ENCODE measurements around the gene AQP3. TPM values are rescaled to one million over a fixed set of nuclear protein-coding genes. Genes with fewer than 3 reads are reported as not detected.
"Not testable (repeated sequence)": the region's sequence is repeated elsewhere in the genome, so short reads cannot be mapped to it uniquely, and the experiment has no call there.

Gene AQP3
- polyA plus RNA-seq, 6 donors from 2014 or later, result 0.18 to 1.9 (median 0.94) TPM

DNA sequence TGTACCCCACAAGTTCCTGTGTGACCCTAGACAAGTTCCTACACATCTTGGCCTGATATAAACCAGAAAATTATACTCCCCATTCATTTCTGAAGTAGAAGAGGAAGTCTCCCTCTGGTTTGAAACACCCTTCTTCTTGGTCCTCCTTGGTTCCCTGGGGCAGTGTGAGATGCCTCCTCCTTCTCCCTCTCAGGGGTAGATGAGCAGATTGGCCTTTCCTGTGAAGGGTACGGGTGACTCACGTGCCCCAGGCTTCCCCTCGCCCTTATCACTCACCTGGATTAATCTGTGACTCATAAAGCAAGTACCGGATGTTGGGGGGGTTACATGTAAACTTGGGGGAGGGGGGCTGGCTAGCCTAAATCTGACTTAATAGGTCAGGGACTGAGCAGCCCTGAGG lies 11.1 kb upstream of the AQP3 start:
- H3K4me1 Mint-ChIP-seq, result peaks cover 0 to 7% (median 0%) of the 10 kb centered on the region in 3 donors
- no peak for DNase-seq
- H3K27me3 Mint-ChIP-seq, result no peaks in the 10 kb centered on the region
- H3K4me3 Mint-ChIP-seq, result no peak overlapping the region
- H3K27ac Mint-ChIP-seq, result no peak overlapping the region
- no peaks in the 10 kb centered on the region for H3K36me3 Mint-ChIP-seq
- H3K9me3 Mint-ChIP-seq, result no peaks in the 10 kb centered on the region
- no peak for ATAC-seq (ENCODE audit: low read depth in 2 of 2)

DNA sequence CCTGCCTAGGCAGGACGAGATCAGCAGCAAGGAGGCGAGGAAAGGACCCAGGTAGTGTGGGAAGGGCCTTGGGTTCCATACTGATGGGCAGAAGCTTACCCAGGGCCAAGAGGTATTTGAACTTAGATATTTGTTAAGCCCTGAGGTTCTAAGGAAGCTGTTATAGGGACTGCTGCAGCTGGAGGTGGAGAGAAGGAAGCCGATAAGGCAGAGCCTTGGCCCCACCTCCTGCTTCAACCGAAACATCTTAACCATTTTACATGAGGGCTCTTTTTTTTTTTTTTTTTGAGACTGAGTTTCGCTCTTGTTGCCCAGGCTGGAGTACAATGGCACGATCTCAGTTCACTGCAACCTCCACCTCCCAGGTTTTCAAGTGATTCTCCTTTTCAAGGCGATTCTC lies 8.6 kb upstream of the AQP3 start:
- no peak overlapping the region for H3K4me3 Mint-ChIP-seq
- H3K9me3 Mint-ChIP-seq, result no peaks in the 10 kb centered on the region
- no peak for DNase-seq
- no peak overlapping the region for H3K27ac Mint-ChIP-seq
- H3K36me3 Mint-ChIP-seq, result no peaks in the 10 kb centered on the region
- H3K27me3 Mint-ChIP-seq, result no peaks in the 10 kb centered on the region
- no peak for ATAC-seq (ENCODE audit: low read depth in 2 of 2)
- H3K4me1 Mint-ChIP-seq, result peaks cover 0 to 7% (median 3%) of the 10 kb centered on the region in 3 donors

DNA sequence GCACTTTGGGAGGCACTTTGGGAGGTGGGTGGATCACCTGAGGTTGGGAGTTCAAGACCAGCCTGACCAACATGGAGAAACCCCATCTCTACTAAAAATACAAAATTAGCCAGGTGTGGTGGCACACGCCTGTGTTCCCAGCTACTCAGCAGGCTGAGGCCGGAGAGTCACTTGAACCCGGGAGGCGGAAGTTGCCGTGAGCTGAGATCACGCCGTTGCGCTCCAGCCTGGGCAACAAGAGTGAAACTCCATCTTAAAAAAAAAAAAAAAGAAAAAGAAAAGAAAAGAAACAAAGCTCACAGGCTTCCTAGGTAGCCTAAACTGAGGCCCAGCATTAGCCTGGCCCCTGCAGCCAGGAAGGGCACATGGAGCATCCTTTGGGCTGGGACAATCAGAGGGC lies 8.1 kb upstream of the AQP3 start:
- peak overlapping the region in 1 of 6 donors; percentile 70 for H3K27ac Mint-ChIP-seq
- DNase-seq; ATAC-seq (ENCODE audit: low read depth in 2 of 2); H3K27me3 Mint-ChIP-seq; H3K36me3 Mint-ChIP-seq; H3K4me3 Mint-ChIP-seq; H3K4me1 Mint-ChIP-seq; H3K9me3 Mint-ChIP-seq: not testable (repeated sequence)

DNA sequence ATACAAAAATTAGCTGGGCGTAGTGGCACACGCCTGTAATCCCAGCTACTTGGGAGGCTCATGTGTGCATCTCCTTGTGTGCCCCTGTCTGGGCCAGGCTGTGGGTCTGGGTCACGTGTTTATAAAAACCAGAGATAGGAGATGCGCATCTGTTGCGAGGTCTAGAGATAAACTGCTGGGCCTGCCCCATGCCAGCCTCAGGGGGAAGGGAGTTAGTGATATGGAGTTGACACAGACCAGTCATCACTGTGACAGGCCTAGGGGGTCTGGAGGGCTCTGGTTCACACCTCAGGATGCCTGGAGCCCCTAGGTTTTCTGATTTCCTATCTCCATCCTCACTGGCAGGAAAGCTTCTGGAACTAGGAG lies 7.3 kb upstream of the AQP3 start:
- not testable (repeated sequence) for H3K4me1 Mint-ChIP-seq; DNase-seq; H3K9me3 Mint-ChIP-seq; H3K27ac Mint-ChIP-seq; H3K36me3 Mint-ChIP-seq; H3K27me3 Mint-ChIP-seq; ATAC-seq (ENCODE audit: low read depth in 2 of 2); H3K4me3 Mint-ChIP-seq

DNA sequence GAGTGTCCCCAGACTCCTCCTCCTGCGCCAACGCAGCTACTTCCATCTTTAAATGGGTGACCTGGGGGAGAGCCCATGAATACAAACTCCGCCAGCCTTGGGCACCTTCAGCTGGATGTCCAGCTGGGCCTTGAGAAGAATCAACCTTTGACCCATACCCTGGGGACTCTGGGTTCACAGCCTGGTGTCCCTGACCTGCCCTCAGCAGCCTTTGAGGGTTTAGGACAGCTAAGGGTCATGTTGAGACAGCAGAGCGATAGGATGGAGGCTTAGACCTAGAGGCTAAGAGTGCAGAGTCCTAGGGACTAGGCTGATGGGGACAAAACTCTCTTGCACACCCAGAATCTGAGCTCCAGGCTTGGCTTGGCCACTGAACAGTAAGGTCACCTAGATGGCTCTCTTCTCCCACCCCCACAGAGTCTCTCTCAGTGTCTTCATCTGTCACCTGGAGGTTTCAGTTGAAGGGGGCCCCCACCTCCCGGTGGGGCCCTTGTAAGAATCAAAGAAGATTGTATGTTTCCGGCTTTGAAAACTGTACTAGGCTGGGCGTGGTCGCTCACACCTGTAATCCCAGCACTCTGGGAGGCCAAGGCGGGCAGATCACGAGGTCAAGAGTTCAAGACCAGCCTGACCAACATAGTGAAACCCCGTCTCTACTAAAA lies 6.7 kb upstream of the AQP3 start:
- Mint-ChIP-seq H3K4me3 (no peak overlapping the region), H3K27ac (no peak overlapping the region)

DNA sequence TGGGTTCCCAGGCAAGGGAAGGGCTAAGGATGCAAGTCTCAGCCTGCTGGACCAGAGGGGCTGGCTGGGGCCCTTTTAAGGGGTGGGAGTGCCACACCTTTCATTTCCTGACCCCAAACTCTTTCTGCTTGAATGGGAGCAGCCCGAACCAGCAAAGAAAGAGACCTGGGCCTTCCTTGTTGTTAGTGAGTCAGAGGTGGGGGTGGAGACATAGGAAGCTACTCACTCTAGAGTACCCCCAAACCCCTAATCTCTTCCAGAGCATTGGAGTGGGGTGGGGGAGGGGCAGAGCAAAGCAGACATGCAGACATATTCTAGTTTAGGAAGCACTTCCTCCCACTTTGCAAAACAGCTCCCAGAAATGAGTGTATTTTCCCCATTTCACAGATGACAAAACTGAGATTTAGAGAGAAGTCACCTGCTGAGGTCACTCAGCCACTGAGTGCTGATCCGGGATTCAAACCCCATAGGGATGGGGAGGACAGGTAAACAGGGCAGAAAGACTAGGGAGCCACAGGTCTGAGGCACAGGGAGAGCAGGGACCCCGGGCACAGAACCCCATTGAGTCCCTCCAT lies 6.0 kb upstream of the AQP3 start:
- ATAC-seq (ENCODE audit: low read depth in 2 of 2) (no peak), DNase-seq (no peak)
- H3K27ac Mint-ChIP-seq, result no peak overlapping the region

More for the DNA sequence above, 6.7 kb upstream of the AQP3 start:
- Mint-ChIP-seq H3K4me1 (peaks cover 0 to 7% (median 3%) of the 10 kb centered on the region in 3 donors), H3K27me3 (peaks cover 0 to 6% (median 0%) of the 10 kb centered on the region in 3 donors), H3K36me3 (no peaks in the 10 kb centered on the region), H3K9me3 (no peaks in the 10 kb centered on the region)
- ATAC-seq (ENCODE audit: low read depth in 2 of 2) (no peak), DNase-seq (no peak)

DNA sequence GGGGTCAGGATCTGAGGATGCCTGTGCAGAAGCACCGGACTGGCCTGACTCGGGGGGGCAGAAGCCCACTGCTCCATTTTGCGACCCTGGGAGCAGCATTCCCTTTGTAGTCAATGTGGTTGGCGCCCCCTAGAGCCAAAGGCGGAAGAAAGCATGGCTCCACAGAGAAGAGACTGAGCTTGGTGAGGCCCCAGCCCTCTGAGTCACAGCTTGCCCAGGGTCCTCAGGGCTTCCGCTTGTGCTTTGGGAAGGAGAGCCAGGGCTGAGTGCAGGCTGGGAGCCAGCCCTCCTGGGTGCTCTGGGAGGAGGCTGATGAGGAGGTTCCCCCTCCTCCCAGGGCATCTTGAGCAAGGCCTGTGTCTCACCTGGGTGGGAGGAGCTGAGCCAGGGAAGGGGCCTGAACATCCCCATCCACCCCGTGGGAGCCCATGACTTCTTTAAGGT lies 5.5 kb upstream of the AQP3 start:
- Mint-ChIP-seq H3K27me3 (peaks cover 0 to 14% (median 4%) of the 10 kb centered on the region in 3 donors), H3K36me3 (no peaks in the 10 kb centered on the region), H3K4me1 (peaks cover 2 to 4% (median 3%) of the 10 kb centered on the region in 3 donors), H3K9me3 (no peaks in the 10 kb centered on the region), H3K27ac (peak overlapping the region in 1 of 6 donors; percentile 25), H3K4me3 (no peak overlapping the region)
- no peak for ATAC-seq (ENCODE audit: low read depth in 2 of 2)
- DNase-seq, result no peak

More for the DNA sequence above, 6.0 kb upstream of the AQP3 start:
- H3K4me3 Mint-ChIP-seq, result no peak overlapping the region
- H3K4me1 Mint-ChIP-seq, result peaks cover 0 to 3% (median 3%) of the 10 kb centered on the region in 3 donors
- H3K27me3 Mint-ChIP-seq, result peaks cover 0 to 8% (median under 1%) of the 10 kb centered on the region in 3 donors
- no peaks in the 10 kb centered on the region for H3K36me3 Mint-ChIP-seq
- no peaks in the 10 kb centered on the region for H3K9me3 Mint-ChIP-seq

DNA sequence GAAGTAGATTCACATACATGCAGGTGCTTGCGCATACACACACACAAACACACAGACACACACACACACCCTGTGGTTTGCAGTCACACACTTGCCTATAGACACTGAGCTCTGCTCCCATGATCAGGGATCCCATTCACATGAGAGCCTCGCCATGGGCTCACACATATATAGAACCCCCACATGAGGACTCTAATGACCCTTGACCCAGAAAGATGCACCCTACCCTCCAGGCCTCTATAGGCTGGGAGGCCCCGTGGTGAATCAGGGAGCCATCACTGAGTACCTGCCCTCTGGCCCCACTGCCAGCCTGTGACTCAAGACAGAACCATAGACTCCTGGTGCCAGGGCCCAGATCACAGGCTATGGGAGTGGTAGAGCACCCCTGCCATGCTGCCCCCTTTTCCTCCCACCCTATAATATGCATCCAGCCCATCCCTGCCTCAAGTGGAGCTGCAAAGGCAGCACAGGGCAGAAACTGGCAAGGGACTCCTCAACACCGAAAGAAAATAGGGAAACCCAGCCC lies 3.3 kb upstream of the AQP3 start:
- DNase-seq, result no peak
- Mint-ChIP-seq H3K9me3 (no peaks in the 10 kb centered on the region), H3K4me3 (no peak overlapping the region), H3K36me3 (no peaks in the 10 kb centered on the region), H3K27me3 (peaks cover 5 to 28% (median 8%) of the 10 kb centered on the region in 3 donors), H3K4me1 (peaks cover 17 to 20% (median 18%) of the 10 kb centered on the region in 3 donors), H3K27ac (no peak overlapping the region)
- no peak for ATAC-seq (ENCODE audit: low read depth in 2 of 2)

DNA sequence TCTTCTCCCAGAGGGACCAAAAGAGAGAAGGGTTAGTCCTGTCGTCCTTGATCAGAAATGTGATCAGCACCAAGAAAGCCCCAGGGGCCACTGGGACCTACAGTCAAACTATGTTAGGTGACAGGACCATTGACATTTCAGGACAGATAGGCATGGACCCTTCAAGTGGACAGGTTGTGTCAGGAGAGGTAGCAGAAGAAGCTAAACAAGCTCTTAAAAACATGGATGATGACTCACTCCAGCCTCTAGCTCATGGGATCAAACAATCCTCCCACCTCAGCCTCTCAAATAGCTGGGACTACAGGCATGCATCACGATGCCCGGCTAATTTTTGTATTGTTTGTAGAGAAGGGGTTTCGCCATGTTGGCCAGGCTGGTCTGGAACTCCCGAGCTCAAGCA lies 2.3 kb upstream of the AQP3 start:
- no peak for ATAC-seq (ENCODE audit: low read depth in 2 of 2)
- Mint-ChIP-seq H3K27ac (no peak overlapping the region), H3K27me3 (peaks cover 5 to 34% (median 13%) of the 10 kb centered on the region in 3 donors), H3K9me3 (no peaks in the 10 kb centered on the region), H3K4me3 (no peak overlapping the region), H3K4me1 (peaks cover 17 to 20% (median 18%) of the 10 kb centered on the region in 3 donors), H3K36me3 (no peaks in the 10 kb centered on the region)
- DNase-seq, result no peak

DNA sequence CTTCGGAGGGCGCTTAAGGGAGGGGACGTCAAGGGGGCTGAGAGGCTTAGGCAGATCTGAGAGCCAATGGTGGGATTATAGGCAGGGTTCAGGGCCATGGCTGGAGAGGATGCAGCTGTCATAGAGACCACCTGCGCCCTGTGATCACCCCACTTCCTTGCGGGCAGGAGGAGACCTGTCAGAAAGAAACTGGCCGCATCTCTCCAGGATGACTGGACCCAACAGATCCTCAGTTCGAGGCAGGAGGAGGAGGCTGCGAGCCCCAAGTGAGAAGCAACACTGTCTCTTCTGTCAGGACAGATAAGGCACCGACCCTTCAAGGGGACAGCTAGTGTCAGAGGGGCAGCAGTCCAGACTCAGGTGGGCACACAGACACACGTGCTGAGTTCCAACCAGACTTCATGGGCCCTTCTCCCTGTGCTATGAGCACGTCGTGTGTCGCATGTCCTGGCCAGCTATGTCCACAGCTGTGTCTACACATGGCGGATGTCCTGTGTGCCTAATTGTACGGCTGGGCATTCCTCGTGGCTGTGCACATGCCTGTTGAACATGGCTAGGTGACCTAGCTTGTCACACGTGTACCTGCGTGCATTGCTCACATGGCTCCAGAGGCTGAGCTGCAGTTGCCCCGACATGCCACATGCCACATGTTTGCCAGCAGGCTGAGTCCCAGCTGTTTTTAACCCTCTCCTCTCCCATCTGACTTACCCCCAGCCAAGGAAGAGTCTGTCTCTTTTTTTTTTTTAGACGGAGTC lies 583 bp upstream of the AQP3 start:
- Mint-ChIP-seq H3K4me1 (peaks cover 17 to 20% (median 18%) of the 10 kb centered on the region in 3 donors), H3K4me3 (peak overlapping the region; percentile 31 to 90 (median 78)), H3K9me3 (no peaks in the 10 kb centered on the region), H3K27me3 (peaks cover 5 to 34% (median 13%) of the 10 kb centered on the region in 3 donors), H3K27ac (peak overlapping the region in 1 of 6 donors; percentile 70), H3K36me3 (no peaks in the 10 kb centered on the region)
- peak in 1 of 2 donors; percentile 13 for ATAC-seq (ENCODE audit: low read depth in 2 of 2)
- no peak for DNase-seq

DNA sequence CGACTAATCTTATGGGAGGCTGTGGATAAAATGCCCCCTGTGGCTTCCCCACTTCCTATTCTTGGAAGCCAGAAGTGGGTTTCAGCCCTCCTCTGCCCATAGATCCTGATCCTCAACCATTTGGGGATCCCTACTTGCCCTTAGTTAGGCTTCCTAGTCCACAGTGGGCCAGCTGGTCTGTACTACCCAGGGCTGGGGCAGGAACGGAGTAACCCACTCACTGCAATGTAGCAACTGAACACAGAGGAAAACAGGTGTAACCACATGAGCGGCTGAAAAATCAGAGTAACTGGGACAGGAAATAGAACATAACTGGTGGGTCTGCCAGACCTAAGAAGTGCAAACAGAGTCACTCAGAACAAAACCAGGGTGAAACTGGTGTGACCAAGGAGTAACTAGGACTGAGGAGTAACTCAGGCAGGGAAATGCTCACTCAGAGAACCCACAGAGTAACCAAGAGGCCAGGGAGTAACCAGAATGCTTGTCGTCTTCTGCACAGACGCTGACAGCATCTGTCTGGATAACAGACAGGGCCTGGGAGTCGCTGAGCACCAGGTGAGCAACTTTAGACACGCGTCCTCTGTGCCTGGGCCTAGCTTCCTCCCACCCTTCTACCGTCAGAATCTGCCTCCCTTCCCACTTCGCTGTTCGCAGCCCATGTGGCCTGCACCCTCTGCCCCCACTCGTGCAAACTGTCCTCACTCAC lies 1.0 kb downstream of the AQP3 start:
- Mint-ChIP-seq H3K4me1 (peaks cover 14 to 20% (median 18%) of the 10 kb centered on the region in 3 donors), H3K27me3 (peaks cover 5 to 39% (median 13%) of the 10 kb centered on the region in 3 donors), H3K9me3 (no peaks in the 10 kb centered on the region), H3K4me3 (peak overlapping the region; percentile 51 to 85 (median 79)), H3K27ac (peak overlapping the region in 1 of 6 donors; percentile 8), H3K36me3 (no peaks in the 10 kb centered on the region)
- peak; percentile 24 to 37 for ATAC-seq (ENCODE audit: low read depth in 2 of 2)
- no peak for DNase-seq

DNA sequence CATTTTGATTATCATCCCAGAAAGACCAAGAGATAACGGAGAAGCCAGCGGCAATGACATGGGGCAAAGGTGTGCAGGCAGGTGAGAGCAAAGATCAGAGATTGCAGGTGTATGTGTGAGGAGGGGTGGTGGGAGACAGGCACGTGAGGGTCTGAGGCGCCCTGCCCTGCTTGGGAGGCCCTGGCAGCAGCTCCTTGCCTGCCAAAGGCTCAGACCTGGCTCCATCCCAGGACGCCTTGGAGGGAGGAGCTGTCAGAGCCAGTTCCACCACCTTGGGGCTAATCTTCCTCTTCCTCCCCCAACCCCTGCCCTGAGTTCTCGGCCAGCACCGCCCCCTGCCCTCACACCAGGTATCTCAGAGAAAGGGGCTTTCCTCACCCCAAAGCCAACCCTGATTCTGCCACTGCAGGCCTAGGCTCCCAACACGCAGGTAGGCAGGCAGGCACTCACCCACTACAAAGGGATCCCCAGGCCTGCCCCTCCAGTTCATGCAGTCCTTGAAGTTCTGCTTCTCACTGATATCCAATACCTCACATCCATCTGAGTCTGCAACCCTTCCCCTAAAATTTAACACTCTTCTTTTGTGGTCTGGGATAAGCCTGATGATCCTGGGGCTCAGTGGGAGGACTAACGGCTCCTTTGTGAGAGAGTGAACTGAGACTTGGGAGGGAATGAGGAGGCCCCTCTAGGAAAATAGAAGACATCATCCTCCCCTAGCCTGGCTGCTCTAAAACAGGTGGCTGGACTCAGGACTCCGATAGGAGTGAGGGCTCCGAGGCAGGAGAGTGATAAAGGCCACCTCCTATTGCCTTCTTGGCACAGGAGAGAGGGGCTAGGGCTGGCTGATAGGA lies 1.8 kb downstream of the AQP3 start:
- ATAC-seq (ENCODE audit: low read depth in 2 of 2) (no peak), DNase-seq (no peak)
- Mint-ChIP-seq H3K9me3 (no peaks in the 10 kb centered on the region), H3K4me1 (peaks cover 14 to 20% (median 18%) of the 10 kb centered on the region in 3 donors), H3K4me3 (peak overlapping the region in 4 of 8 donors; percentile 10 to 82 (median 74)), H3K27ac (peak overlapping the region in 1 of 6 donors; percentile 8), H3K27me3 (peaks cover 6 to 38% (median 13%) of the 10 kb centered on the region in 3 donors), H3K36me3 (no peaks in the 10 kb centered on the region)

Data from naive B cell (primary cell).